GM12864 (cell line): ENCODE data around the gene FBXL13.
A peak's percentile ranks its signal among the peaks of the same experiment; 100 is the strongest.
"Not testable (repeated sequence)": the region's sequence is repeated elsewhere in the genome, so short reads cannot be mapped to it uniquely, and the experiment has no call there.

Source experiments
- DNase-seq: peaks from one replicate; pipeline ENCODE4 v3.0.0-alpha.2; 2011; ENCODE audit warnings: low read depth
- H3K4me3 ChIP-seq: 2 replicates; pipeline ENCODE4 v1.5.1; 2011; ENCODE audit warnings: mild to moderate bottlenecking, low read depth, low read length, control low read depth
- TF ChIP-seq, protein P1 (sequence below): IDR thresholded peaks from 2 replicates; pipeline ENCODE4 v1.5.1; 2011; ENCODE audit warnings: low read depth, mild to moderate bottlenecking, moderate library complexity, low read length, control low read depth, inconsistent platforms; ENCODE audit errors: missing control alignments

The FBXL13 gene

GRCh38 chr7:103082497-103082896 lies 7.9 kb upstream of the FBXL13 start:
- H3K4me3 ChIP-seq, result no peak overlapping the region
- no peak for DNase-seq
- TF ChIP-seq, protein P1, sequence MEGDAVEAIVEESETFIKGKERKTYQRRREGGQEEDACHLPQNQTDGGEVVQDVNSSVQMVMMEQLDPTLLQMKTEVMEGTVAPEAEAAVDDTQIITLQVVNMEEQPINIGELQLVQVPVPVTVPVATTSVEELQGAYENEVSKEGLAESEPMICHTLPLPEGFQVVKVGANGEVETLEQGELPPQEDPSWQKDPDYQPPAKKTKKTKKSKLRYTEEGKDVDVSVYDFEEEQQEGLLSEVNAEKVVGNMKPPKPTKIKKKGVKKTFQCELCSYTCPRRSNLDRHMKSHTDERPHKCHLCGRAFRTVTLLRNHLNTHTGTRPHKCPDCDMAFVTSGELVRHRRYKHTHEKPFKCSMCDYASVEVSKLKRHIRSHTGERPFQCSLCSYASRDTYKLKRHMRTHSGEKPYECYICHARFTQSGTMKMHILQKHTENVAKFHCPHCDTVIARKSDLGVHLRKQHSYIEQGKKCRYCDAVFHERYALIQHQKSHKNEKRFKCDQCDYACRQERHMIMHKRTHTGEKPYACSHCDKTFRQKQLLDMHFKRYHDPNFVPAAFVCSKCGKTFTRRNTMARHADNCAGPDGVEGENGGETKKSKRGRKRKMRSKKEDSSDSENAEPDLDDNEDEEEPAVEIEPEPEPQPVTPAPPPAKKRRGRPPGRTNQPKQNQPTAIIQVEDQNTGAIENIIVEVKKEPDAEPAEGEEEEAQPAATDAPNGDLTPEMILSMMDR, result no peak

- no peak for DNase-seq
- no peak overlapping the region for H3K4me3 ChIP-seq
- TF ChIP-seq, protein P1, result no peak
Measured at GRCh38 chr7:103080923-103081322, 6.3 kb upstream of the FBXL13 start.

- TF ChIP-seq, protein P1, result no peak
- H3K4me3 ChIP-seq, result no peak overlapping the region
- DNase-seq, result no peak
Measured at GRCh38 chr7:103079836-103080235, 5.2 kb upstream of the FBXL13 start.

DNA sequence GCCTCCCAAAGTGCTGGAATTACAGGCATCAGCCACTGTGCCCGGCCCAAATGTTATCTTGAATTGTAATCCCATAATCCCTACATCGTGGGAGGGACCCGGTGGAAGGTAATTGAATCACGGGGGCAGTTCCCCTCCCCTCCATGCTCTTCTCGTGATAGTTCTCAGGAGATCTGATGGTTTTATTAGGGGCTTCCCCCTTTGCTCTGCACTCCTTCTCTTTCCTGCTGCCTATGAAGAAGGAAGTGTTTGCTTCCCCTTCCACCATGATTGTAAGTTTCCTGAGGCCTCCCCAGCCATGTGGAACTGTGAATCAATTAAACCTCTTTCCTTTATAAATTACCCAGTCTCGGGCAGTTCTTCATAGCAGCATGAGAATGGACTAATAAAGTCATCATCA lies 3.6 kb upstream of the FBXL13 start:
- DNase-seq, H3K4me3 ChIP-seq: not testable (repeated sequence)

DNA sequence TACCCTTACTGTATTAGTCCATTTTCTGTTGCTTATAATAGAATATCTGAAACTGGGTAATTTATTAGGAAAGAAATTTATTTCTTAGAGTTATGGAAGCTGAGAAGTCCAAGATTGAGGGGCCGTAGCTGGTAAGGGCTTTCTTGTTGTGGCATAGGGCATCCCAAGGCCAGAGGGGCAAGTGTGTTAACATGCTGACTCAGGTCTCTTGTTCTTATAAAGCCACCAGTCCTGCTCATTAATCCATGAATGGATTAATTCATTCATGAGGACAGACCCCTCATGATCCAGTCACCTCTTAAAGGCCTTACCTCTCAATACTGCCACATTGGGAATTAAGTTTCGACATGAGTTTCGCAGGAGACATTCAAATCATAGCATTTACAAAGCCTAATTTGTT lies 2.7 kb upstream of the FBXL13 start:
- H3K4me3 ChIP-seq, result no peak overlapping the region
- TF ChIP-seq, protein P1, result no peak
- DNase-seq, result no peak

- TF ChIP-seq, protein P1, result no peak
- H3K4me3 ChIP-seq, result no peak overlapping the region
- DNase-seq, result no peak
Measured at GRCh38 chr7:103076764-103077163, 2.2 kb upstream of the FBXL13 start.

DNA sequence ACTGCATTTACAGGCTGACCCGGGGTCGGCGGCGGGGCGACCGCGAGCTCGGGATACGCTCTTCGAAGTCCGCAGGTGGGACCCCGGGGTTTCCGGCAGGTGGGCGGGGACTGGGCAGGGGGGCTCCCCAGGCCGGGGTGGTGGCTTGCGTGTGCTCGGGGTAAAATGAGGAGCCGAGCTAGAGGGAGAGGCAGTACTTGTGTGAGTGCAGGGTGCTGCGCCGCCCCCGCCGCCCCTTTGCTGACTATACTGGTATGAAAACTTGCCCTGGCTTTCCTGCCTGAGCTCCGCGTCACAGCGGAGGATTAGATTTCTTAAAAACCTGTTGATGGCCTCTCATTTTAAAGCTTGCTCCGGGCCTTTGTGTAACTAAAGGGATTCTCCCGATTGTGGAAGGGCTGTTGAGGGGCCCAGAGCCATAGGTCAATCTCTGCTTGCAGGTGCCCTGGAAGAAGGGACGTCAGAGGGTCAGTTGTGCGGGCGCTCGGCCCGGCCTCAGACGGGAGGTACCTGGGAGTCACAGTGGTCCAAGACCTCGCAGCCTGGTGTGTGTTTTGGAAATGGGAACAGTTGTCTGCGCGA lies 832 bp upstream of the FBXL13 start:
- TF ChIP-seq, protein P1, result no peak
- peak overlapping the region; percentile 95 for H3K4me3 ChIP-seq
- no peak for DNase-seq
